Endothelial cell of umbilical vein (primary cell): ENCODE results near the gene C7orf25. TPM values are rescaled to one million over a fixed set of nuclear protein-coding genes. Genes with fewer than 3 reads are reported as not detected.

Source experiments
- BruUV-seq: library from RNA; stranded (reverse); fragments of 400-500 nt; replicated peaks from 2 replicates; lab custom pipeline; 2021; lab: Mats Ljungman, UMichigan
- CTCF ChIA-PET: fragments of 300-600, 350-600 bp; sonication (Branson Sonifier 250); formaldehyde crosslinking; loops from one replicate; lab custom pipeline; 2021; ENCODE audit warnings: antibody characterized with exemption, inconsistent platforms; lab: Charles Lee
- POLR2A ChIA-PET: fragments of 300-600, 350-600 bp; sonication (Branson Sonifier 250); formaldehyde crosslinking; loops from one replicate; lab custom pipeline; 2021; ENCODE audit warnings: antibody characterized with exemption, inconsistent platforms; lab: Charles Lee
- DNase-seq: peaks from one replicate; pipeline ENCODE4 v3.0.0-alpha.2; 2011; ENCODE audit warnings: low read depth, low spot score
- FAIRE-seq: peaks from 2 replicates; lab custom pipeline; 2011; peaks lifted over from hg19 to GRCh38; lab: Jason Lieb, UNC
- H2AFZ ChIP-seq: 2 replicates; pipeline ENCODE4 v1.6.0; 2012; ENCODE audit warnings: low read depth, low read length, control low read depth, inconsistent platforms
- H3K27ac ChIP-seq: 2 replicates; pipeline ENCODE4 v1.5.1; 2011; ENCODE audit warnings: low read depth, mild to moderate bottlenecking, control low read depth, low read length, moderate library complexity; ENCODE audit not compliant: insufficient read depth
- H3K27me3 ChIP-seq, 2 experiments: 2 replicates each; pipeline versions ENCODE4 v1.6.0 to v1.6.1; 2011; ENCODE audit warnings: low read length in 2 of 2, mixed read lengths in 1 of 2; ENCODE audit not compliant: control insufficient read depth in 2 of 2, insufficient read depth in 2 of 2
- H3K36me3 ChIP-seq, 2 experiments: 2 replicates in 1 of 2; 3 replicates in 1 of 2; pipeline ENCODE4 v1.5.1; 2011; ENCODE audit warnings: low read length in 2 of 2, mild to moderate bottlenecking in 1 of 2, moderate library complexity in 1 of 2; ENCODE audit not compliant: control insufficient read depth in 2 of 2, insufficient read depth in 2 of 2; ENCODE audit errors: extremely low read depth in 1 of 2
- H3K4me1 ChIP-seq: 3 replicates; pipeline ENCODE4 v1.5.1; 2011; ENCODE audit warnings: mild to moderate bottlenecking, low read length; ENCODE audit not compliant: control insufficient read depth, insufficient read depth; ENCODE audit errors: extremely low read depth
- H3K4me2 ChIP-seq: 2 replicates; pipeline ENCODE4 v1.6.1; 2011; ENCODE audit warnings: low read length, control low read depth, mixed read lengths; ENCODE audit not compliant: insufficient read depth
- H3K4me3 ChIP-seq, 3 experiments: fragments of 200-600 bp in 1 of 3; sonication (generic), shearing (Covaris generic) in 1 of 3; replicated peaks in 1 of 3; 2 replicates each; pipeline ENCODE4 v1.5.1; 2011 to 2016; ENCODE audit warnings: control low read depth in 3 of 3, low read length in 3 of 3, mild to moderate bottlenecking in 2 of 3, inconsistent platforms in 1 of 3, low read depth in 1 of 3, moderate library complexity in 1 of 3; ENCODE audit not compliant: insufficient read depth in 1 of 3
- H3K79me2 ChIP-seq: 2 replicates; pipeline ENCODE4 v1.6.0; 2012; ENCODE audit warnings: low read length, inconsistent platforms; ENCODE audit not compliant: control insufficient read depth, insufficient read depth
- H3K9ac ChIP-seq: replicated peaks from 2 replicates; pipeline ENCODE3; 2011; ENCODE audit warnings: low read length, control low read depth; ENCODE audit not compliant: insufficient read depth; ENCODE audit errors: extremely low read depth
- H3K9me1 ChIP-seq: replicated peaks from 3 replicates; pipeline ENCODE4 v1.6.0; 2011; ENCODE audit warnings: mild to moderate bottlenecking, low read length; ENCODE audit not compliant: control insufficient read depth, insufficient read depth; ENCODE audit errors: extremely low read depth
- H3K9me3 ChIP-seq: replicated peaks from 2 replicates; pipeline ENCODE4 v1.5.1; 2012; ENCODE audit warnings: low read length, inconsistent platforms; ENCODE audit not compliant: control insufficient read depth, insufficient read depth
- H4K20me1 ChIP-seq: replicated peaks from 2 replicates; pipeline ENCODE3; 2011; ENCODE audit warnings: mild to moderate bottlenecking, low read length; ENCODE audit not compliant: control insufficient read depth, insufficient read depth; ENCODE audit errors: extremely low read depth
- EZH2 ChIP-seq: IDR thresholded peaks from 2 replicates; pipeline ENCODE4 v1.6.1; 2012; ENCODE audit warnings: borderline replicate concordance, low read depth, mild to moderate bottlenecking, moderate library complexity, low read length, inconsistent platforms; ENCODE audit not compliant: severe bottlenecking
- FOS ChIP-seq: IDR thresholded peaks from 2 replicates; pipeline ENCODE4 v1.6.1; 2011; ENCODE audit warnings: mild to moderate bottlenecking, low read length, moderate library complexity, borderline replicate concordance; ENCODE audit not compliant: insufficient read depth
- GATA2 ChIP-seq: IDR thresholded peaks from 2 replicates; pipeline ENCODE4 v1.7.0; 2011; ENCODE audit warnings: low read depth, mild to moderate bottlenecking, moderate library complexity, mixed read lengths, low read length; ENCODE audit not compliant: insufficient read length, insufficient read depth
- dilution Hi-C: fragments of 300-500 bp; cut with MboI; formaldehyde crosslinking; loops from one replicate; pipeline ENCODE4 v1.15.0; 2019; ENCODE audit warnings: low sequenced_read_pairs; ENCODE audit not compliant: extremely low pct_ligation_motif_present
- intact Hi-C: fragments of 100-400 bp; cut with micrococcal nuclease; formaldehyde crosslinking; loops from one replicate; pipeline ENCODE4 v1.10.0; 2022
- polyA plus RNA-seq, 4 experiments: library from polyadenylated mRNA; depleted of rRNA in 3 of 4; stranded (reverse) in 3 of 4; unstranded in 1 of 4; fragments of >200 nt; gene quantifications; 2 replicates each; pipeline versions ENCODE4 v1.2.1 to v1.2.3, GENCODE V29; 2011 to 2012; ENCODE audit warnings: missing spikeins in 1 of 4
- total RNA-seq: library from RNA; stranded (reverse); gene quantifications from 2 replicates; pipeline ENCODE4 v1.2.3, GENCODE V29; 2021

Gene C7orf25
- total and polyA plus RNA-seq, 2 donors (not counting 3 experiments of a cell fraction or from before 2014, with no cell fraction given), result 1.4 to 4.5 TPM

DNA sequence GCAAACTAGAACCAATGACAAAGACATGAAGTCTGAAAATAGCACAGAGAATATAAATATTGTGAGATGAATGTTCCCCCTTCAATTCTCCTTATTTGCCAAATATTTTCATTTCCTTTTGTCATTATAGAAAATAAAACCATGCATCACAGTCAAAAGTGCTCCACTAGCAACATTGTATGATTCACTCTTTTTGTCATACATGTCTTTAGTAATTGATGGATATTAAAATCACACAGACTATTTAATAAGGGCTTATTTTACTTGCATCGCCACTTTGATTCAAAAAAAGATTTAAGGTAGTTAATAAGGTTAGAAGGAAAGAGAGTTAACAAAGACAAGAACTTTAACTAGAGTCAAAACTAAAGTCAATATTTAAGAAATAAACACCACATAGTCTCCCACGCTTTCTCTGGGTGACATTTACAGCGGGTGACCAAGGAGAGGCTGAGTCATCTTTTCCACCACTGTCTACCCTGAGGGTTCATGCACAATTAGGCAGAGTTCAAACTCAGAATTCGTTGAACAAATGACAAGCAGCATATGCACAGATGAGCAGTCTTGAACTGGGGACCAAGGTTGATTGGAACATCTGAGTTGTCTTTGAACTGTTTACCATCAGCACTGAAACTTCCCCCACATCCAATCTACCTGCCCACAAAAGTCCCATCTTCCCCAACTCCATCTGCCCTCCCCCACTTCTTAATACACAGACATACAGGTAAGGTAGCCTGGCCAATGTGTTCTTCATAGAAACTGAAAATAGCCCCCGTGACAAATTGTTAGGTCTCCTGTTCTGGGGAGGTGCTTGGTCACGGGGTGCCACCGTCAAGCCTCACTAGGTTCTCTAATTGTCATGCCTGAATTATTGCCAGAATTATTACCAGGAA, 42.5 kb downstream of the C7orf25 start:
- dilution Hi-C loops, result no loop called here
- H4K20me1 ChIP-seq, result no peaks in the 10 kb centered on the region

DNA sequence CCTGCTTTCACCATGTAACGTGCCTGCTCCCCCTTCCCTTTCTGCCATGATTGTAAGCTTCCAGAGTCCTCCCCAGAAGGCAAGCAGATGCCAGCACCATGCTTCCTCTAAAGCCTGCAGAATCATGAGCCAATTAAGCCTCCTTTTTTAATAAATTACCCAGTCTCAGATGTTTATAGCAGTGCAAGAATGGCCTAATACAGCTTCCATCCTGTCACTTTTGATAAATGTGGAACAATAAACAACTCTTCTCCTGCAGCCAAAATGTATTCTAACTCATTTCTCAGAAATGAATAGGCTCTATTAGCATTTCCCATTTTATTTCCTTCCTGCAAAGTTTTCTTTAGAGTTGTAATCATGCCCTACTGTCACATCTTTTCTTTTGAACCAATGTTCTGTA, 43.4 kb downstream of the C7orf25 start:
- Histone ChIP-seq H3K9me1 (no peaks in the 10 kb centered on the region), H3K79me2 (no peaks in the 10 kb centered on the region), H2AFZ (no peak overlapping the region), H3K27ac (no peak overlapping the region), H3K9ac (no peak overlapping the region), H4K20me1 (no peaks in the 10 kb centered on the region), H3K4me2 (no peak overlapping the region), H3K4me1 (no peaks in the 10 kb centered on the region), H3K27me3 (peaks cover 2% of the 10 kb centered on the region in 2 experiments), H3K36me3 (no peaks in the 10 kb centered on the region), H3K9me3 (no peaks in the 10 kb centered on the region), H3K4me3 (no peak overlapping the region)
- no peak for FAIRE-seq
- TF ChIP-seq EZH2 (no peak), GATA2 (no peak), FOS (no peak)
- CTCF ChIA-PET, result interaction anchor here (3.4 kb wide), 1 partner anchor 9 kb away, joined by 15 read pairs; no protein-coding TSS in a partner anchor
- BruUV-seq, result no TSS peak
- DNase-seq, result no peak
- intact Hi-C loops (no loop called here), dilution Hi-C loops (no loop called here)
- POLR2A ChIA-PET, result no interaction called here

More for the DNA sequence above, 42.5 kb downstream of the C7orf25 start:
- ChIA-PET POLR2A (no interaction called here), CTCF (interaction anchor here (3.4 kb wide), 1 partner anchor 8 kb away, joined by 15 read pairs; no protein-coding TSS in a partner anchor)
- BruUV-seq, result no TSS peak
- no peaks in the 10 kb centered on the region for H3K9me1 ChIP-seq
- intact Hi-C loops, result no loop called here
- DNase-seq (no peak), FAIRE-seq (no peak)
- no peaks in the 10 kb centered on the region for H3K79me2 ChIP-seq
- H3K27me3 ChIP-seq, result peaks cover 2% of the 10 kb centered on the region in 2 experiments
- no peaks in the 10 kb centered on the region for H3K9me3 ChIP-seq
- no peak overlapping the region for H3K4me3 ChIP-seq
- no peak for TF ChIP-seq FOS
- no peaks in the 10 kb centered on the region for H3K36me3 ChIP-seq
- no peaks in the 10 kb centered on the region for H3K4me1 ChIP-seq
- H3K27ac ChIP-seq, result no peak overlapping the region
- H3K4me2 ChIP-seq, result no peak overlapping the region
- no peak overlapping the region for H2AFZ ChIP-seq
- no peak overlapping the region for H3K9ac ChIP-seq

Other genes with a start within 250 kb of the C7orf25 start
- 110 and 118 TPM in 2 replicates for gene PSMA2, start 20.1 kb upstream of the C7orf25 start, total RNA-seq
- 73.3 and 107 TPM in 2 replicates for gene PSMA2, start 20.1 kb upstream of the C7orf25 start, polyA plus RNA-seq
- gene MRPL32, start 20.3 kb upstream of the C7orf25 start, total RNA-seq, result 56.6 and 62.2 TPM in 2 replicates
- gene MRPL32, start 20.3 kb upstream of the C7orf25 start, polyA plus RNA-seq, result 28.3 and 39.9 TPM in 2 replicates
- gene HECW1, start 200.6 kb upstream of the C7orf25 start, total RNA-seq, result not detected in 2 replicates
- not detected in 2 replicates for gene HECW1, start 200.6 kb upstream of the C7orf25 start, polyA plus RNA-seq